ENCODE data around the gene LILRA2.
"Not testable (repeated sequence)": the region's sequence is repeated elsewhere in the genome, so short reads cannot be mapped to it uniquely, and the experiment has no call there.

The LILRA2 gene

GRCh38 chr19:54574527-54575056 is 1.0 kb downstream of the LILRA2 start:
- ChIA-PET CTCF (no interaction called here), POLR2A (ENCODE audit: low non-redundant PET) (no interaction called here)
- TF ChIP-seq, protein P1, sequence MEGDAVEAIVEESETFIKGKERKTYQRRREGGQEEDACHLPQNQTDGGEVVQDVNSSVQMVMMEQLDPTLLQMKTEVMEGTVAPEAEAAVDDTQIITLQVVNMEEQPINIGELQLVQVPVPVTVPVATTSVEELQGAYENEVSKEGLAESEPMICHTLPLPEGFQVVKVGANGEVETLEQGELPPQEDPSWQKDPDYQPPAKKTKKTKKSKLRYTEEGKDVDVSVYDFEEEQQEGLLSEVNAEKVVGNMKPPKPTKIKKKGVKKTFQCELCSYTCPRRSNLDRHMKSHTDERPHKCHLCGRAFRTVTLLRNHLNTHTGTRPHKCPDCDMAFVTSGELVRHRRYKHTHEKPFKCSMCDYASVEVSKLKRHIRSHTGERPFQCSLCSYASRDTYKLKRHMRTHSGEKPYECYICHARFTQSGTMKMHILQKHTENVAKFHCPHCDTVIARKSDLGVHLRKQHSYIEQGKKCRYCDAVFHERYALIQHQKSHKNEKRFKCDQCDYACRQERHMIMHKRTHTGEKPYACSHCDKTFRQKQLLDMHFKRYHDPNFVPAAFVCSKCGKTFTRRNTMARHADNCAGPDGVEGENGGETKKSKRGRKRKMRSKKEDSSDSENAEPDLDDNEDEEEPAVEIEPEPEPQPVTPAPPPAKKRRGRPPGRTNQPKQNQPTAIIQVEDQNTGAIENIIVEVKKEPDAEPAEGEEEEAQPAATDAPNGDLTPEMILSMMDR (conservative IDR thresholded peaks at IDR 0.05; ENCODE audit: low read depth), result no peak
- no peak overlapping the region for H3K27ac ChIP-seq
- DNase-seq (ENCODE audit: low spot score), result no peak

- POLR2A ChIA-PET (ENCODE audit: low non-redundant PET); H3K27ac ChIP-seq; DNase-seq (ENCODE audit: low spot score); CTCF ChIA-PET: not testable (repeated sequence)
Observed at GRCh38 chr19:54575205-54575604, 1.6 kb downstream of the LILRA2 start.

GRCh38 chr19:54576411-54576976 is 2.9 kb downstream of the LILRA2 start:
- H3K27ac ChIP-seq, result no peak overlapping the region
- POLR2A ChIA-PET (ENCODE audit: low non-redundant PET), result no interaction called here
- CTCF ChIA-PET, result interaction anchor here (0.6 to 1.3 kb wide), 2 partner anchors 98 to 310 kb away, joined by 3 to 4 read pairs; no protein-coding TSS in a partner anchor
- DNase-seq (ENCODE audit: low spot score), result no peak
- TF ChIP-seq, protein P1 (conservative IDR thresholded peaks at IDR 0.05; ENCODE audit: low read depth), result no peak

GRCh38 chr19:54577334-54577733 is 3.7 kb downstream of the LILRA2 start:
- TF ChIP-seq, protein P1 (conservative IDR thresholded peaks at IDR 0.05; ENCODE audit: low read depth), result no peak
- ChIA-PET POLR2A (ENCODE audit: low non-redundant PET) (no interaction called here), CTCF (interaction anchor here (1.3 kb wide), 1 partner anchor 311 kb away, joined by 3 read pairs; no protein-coding TSS in a partner anchor)
- H3K27ac ChIP-seq, result no peak overlapping the region
- no peak for DNase-seq (ENCODE audit: low spot score)

GRCh38 chr19:54578268-54578667 is 4.7 kb downstream of the LILRA2 start:
- POLR2A ChIA-PET (ENCODE audit: low non-redundant PET); H3K27ac ChIP-seq; CTCF ChIA-PET; DNase-seq (ENCODE audit: low spot score): not testable (repeated sequence)

- ChIA-PET CTCF (no interaction called here), POLR2A (ENCODE audit: low non-redundant PET) (no interaction called here)
- DNase-seq (ENCODE audit: low spot score), result no peak
- no peak overlapping the region for H3K27ac ChIP-seq
- TF ChIP-seq, protein P1 (conservative IDR thresholded peaks at IDR 0.05; ENCODE audit: low read depth), result no peak
Observed at GRCh38 chr19:54586397-54586796, 12.8 kb downstream of the LILRA2 start.

GRCh38 chr19:54587026-54587425 is 13.4 kb downstream of the LILRA2 start:
- POLR2A ChIA-PET (ENCODE audit: low non-redundant PET), result no interaction called here
- no peak overlapping the region for H3K27ac ChIP-seq
- CTCF ChIA-PET, result no interaction called here
- TF ChIP-seq, protein P1 (conservative IDR thresholded peaks at IDR 0.05; ENCODE audit: low read depth), result no peak
- DNase-seq (ENCODE audit: low spot score), result no peak

GRCh38 chr19:54593445-54593844 is 19.9 kb downstream of the LILRA2 start, which contains the start of gene LILRA1:
Gene LILRA1, plus strand, starts transcription at chr19:54593632. Its CDS starts 613 bp downstream, at chr19:54594245.
- CTCF ChIA-PET; POLR2A ChIA-PET (ENCODE audit: low non-redundant PET); DNase-seq (ENCODE audit: low spot score); H3K27ac ChIP-seq: not testable (repeated sequence)

DNA sequence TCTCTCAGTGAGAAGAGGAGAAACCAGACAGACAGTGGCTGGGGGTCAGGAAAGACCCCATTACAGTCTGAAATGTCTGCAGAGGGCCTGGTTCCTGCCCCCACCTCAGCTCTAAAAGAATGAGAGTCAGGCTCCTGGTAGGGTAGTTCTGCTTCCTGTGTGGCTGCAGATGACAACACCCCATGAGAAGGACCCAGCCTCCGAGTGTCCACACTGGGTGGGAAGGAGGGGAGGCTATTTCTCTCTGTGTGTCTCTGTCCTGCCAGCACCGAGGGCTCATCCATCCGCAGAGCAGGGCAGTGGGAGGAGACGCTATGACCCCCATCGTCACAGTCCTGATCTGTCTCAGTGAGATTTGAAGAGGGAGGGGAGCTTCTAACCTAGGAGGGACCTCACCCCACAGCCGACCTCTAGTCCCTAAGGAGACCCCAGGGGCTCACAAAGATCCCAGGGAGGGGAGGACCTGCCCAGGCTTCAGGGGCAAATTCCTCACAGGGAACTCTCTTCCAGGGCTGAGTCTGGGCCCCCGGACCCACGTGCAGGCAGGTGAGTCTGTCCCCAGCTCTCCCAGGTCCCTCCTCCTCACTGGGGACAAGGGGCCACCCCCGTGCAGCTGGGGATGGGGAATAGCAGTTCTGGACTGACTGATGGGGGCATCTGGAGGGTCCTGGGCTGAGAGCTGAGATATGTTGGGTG is 20.5 kb downstream of the LILRA2 start:
- H3K27ac ChIP-seq; POLR2A ChIA-PET (ENCODE audit: low non-redundant PET); DNase-seq (ENCODE audit: low spot score); CTCF ChIA-PET: not testable (repeated sequence)
